GM23338 (cell line): ENCODE data around the gene PVR. TPM values are rescaled to one million over a fixed set of nuclear protein-coding genes. Genes with fewer than 3 reads are reported as not detected.

Experiments used
- ATAC-seq: fragments of 200-7000 bp; cut with Tn5 transposase; 3 replicates; pipeline ENCODE4 v1.9.1; 2020
- DNase-seq: peaks from one replicate; pipeline ENCODE4 v3.0.0-alpha.2; 2015; ENCODE audit warnings: low spot score
- H2AFZ ChIP-seq: fragments of 200-600 bp; sonication (generic); 2 replicates; pipeline ENCODE4 v1.8.0; 2016; ENCODE audit warnings: antibody characterized with exemption, mild to moderate bottlenecking, moderate library complexity
- H3F3A ChIP-seq: fragments of 200-600 bp; sonication (generic); replicated peaks from 2 replicates; pipeline ENCODE4 v1.8.0; 2017; ENCODE audit warnings: antibody characterized with exemption, mixed run types, low read depth
- H3K27ac ChIP-seq: fragments of 200-600 bp; sonication (generic); 2 replicates; pipeline ENCODE4 v1.6.1; 2016; ENCODE audit warnings: low read depth
- H3K27me3 ChIP-seq: fragments of 200-600 bp; sonication (generic); 2 replicates; pipeline ENCODE4 v1.8.0; 2016; ENCODE audit warnings: mild to moderate bottlenecking, mixed run types, moderate library complexity; ENCODE audit not compliant: insufficient read depth
- H3K36me3 ChIP-seq: fragments of 200-600 bp; sonication (generic); 2 replicates; pipeline ENCODE4 v1.8.0; 2016; ENCODE audit warnings: mild to moderate bottlenecking; ENCODE audit not compliant: insufficient read depth
- H3K4me1 ChIP-seq: fragments of 200-600 bp; sonication (generic); 2 replicates; pipeline ENCODE4 v1.8.0; 2016; ENCODE audit warnings: mild to moderate bottlenecking, moderate library complexity; ENCODE audit not compliant: insufficient read depth
- H3K4me2 ChIP-seq: fragments of 200-600 bp; sonication (generic); 2 replicates; pipeline ENCODE4 v1.7.1; 2017; ENCODE audit warnings: mixed run types
- H3K4me3 ChIP-seq: fragments of 200-600 bp; sonication (generic); 2 replicates; pipeline ENCODE4 v1.6.1; 2016; ENCODE audit warnings: mixed run types
- H3K79me2 ChIP-seq: fragments of 200-600 bp; sonication (generic); replicated peaks from 2 replicates; pipeline ENCODE4 v1.8.0; 2017; ENCODE audit warnings: mild to moderate bottlenecking; ENCODE audit not compliant: insufficient read depth
- H3K9me2 ChIP-seq: fragments of 200-600 bp; sonication (generic); 2 replicates; pipeline ENCODE4 v1.8.0; 2017; ENCODE audit not compliant: insufficient read depth
- H4K20me1 ChIP-seq: fragments of 200-600 bp; sonication (generic); replicated peaks from 2 replicates; pipeline ENCODE4 v1.8.0; 2017; ENCODE audit warnings: mild to moderate bottlenecking; ENCODE audit not compliant: insufficient read depth
- H3K27ac Mint-ChIP-seq: 2 replicates; pipeline ENCODE4 v1.8.0; 2020; ENCODE audit warnings: inconsistent platforms, mild to moderate bottlenecking, moderate library complexity, mixed read lengths
- H3K27me3 Mint-ChIP-seq: 3 replicates; pipeline ENCODE4 v1.8.0; 2022; ENCODE audit warnings: low read depth, mild to moderate bottlenecking, moderate library complexity, mixed read lengths, inconsistent platforms; ENCODE audit not compliant: insufficient read depth, poor library complexity
- H3K36me3 Mint-ChIP-seq: 3 replicates; pipeline ENCODE4 v1.8.0; 2021; ENCODE audit warnings: low read depth, mild to moderate bottlenecking, inconsistent platforms, moderate library complexity, mixed read lengths
- H3K4me1 Mint-ChIP-seq: 3 replicates; pipeline ENCODE4 v1.8.0; 2020; ENCODE audit warnings: mild to moderate bottlenecking, inconsistent platforms, mixed read lengths
- H3K4me3 Mint-ChIP-seq: 3 replicates; pipeline ENCODE4 v1.8.0; 2021; ENCODE audit warnings: moderate library complexity, mild to moderate bottlenecking, inconsistent platforms, mixed read lengths
- H3K9me3 Mint-ChIP-seq: 3 replicates; pipeline ENCODE4 v1.8.0; 2020; ENCODE audit warnings: moderate library complexity, mild to moderate bottlenecking, inconsistent platforms, mixed read lengths
- CREB1 ChIP-seq: fragments of 250-450 bp; sonication (Bioruptor Pico); IDR thresholded peaks from 2 replicates; pipeline ENCODE4 v1.5.0; 2020; ENCODE audit warnings: low read depth, mild to moderate bottlenecking, moderate library complexity
- CTCF ChIP-seq, 2 experiments: fragments of 200-600 bp in 1 of 2; sonication (generic) in 1 of 2; conservative IDR thresholded peaks; 2 replicates each; pipeline versions ENCODE4 v1.5.1 to v1.6.1; 2016 to 2017; ENCODE audit warnings: antibody characterized with exemption in 2 of 2, low read depth in 2 of 2, mild to moderate bottlenecking in 2 of 2, moderate library complexity in 1 of 2
- ETS1 ChIP-seq: IDR thresholded peaks from 2 replicates; pipeline ENCODE4 v1.6.1; 2016; ENCODE audit warnings: antibody characterized with exemption
- EZH2 ChIP-seq: fragments of 200-600 bp; sonication (generic); IDR thresholded peaks from one replicate; pipeline ENCODE4 v1.8.0; 2017; ENCODE audit warnings: antibody characterized with exemption, mild to moderate bottlenecking, low read depth; ENCODE audit not compliant: unreplicated experiment
- EZH2phosphoT487 ChIP-seq: fragments of 200-600 bp; sonication (generic); IDR thresholded peaks from one replicate; pipeline ENCODE4 v1.8.1; 2018; ENCODE audit warnings: antibody characterized with exemption; ENCODE audit not compliant: unreplicated experiment
- JUNB ChIP-seq: IDR thresholded peaks from one replicate; pipeline ENCODE4 v1.6.1; 2016; ENCODE audit warnings: antibody characterized with exemption; ENCODE audit not compliant: unreplicated experiment
- NANOG ChIP-seq: IDR thresholded peaks from 2 replicates; pipeline ENCODE4 v1.6.1; 2016; ENCODE audit warnings: antibody characterized with exemption, borderline replicate concordance
- POLR2AphosphoS5 ChIP-seq: IDR thresholded peaks from 2 replicates; pipeline ENCODE4 v1.6.1; 2016; ENCODE audit warnings: antibody characterized with exemption, low read depth
- REST ChIP-seq: IDR thresholded peaks from one replicate; pipeline ENCODE4 v1.6.1; 2018; ENCODE audit warnings: antibody characterized with exemption; ENCODE audit not compliant: unreplicated experiment
- STAT1 ChIP-seq: IDR thresholded peaks from one replicate; pipeline ENCODE4 v1.6.1; 2016; ENCODE audit warnings: antibody characterized with exemption; ENCODE audit not compliant: unreplicated experiment
- ZNF114 ChIP-seq: fragments of 250-450 bp; sonication (Bioruptor Pico); IDR thresholded peaks from 2 replicates; pipeline ENCODE4 v1.5.0; 2020; ENCODE audit warnings: mild to moderate bottlenecking, moderate library complexity
- ZNF331 ChIP-seq: fragments of 250-450 bp; sonication (Bioruptor Pico); IDR thresholded peaks from 2 replicates; pipeline ENCODE4 v1.5.0; 2020; ENCODE audit warnings: low read depth, mild to moderate bottlenecking, moderate library complexity
- ZNF462 ChIP-seq: fragments of 250-450 bp; sonication (Bioruptor Pico); IDR thresholded peaks from 2 replicates; pipeline ENCODE4 v1.5.0; 2020; ENCODE audit warnings: mild to moderate bottlenecking, moderate library complexity
- polyA plus RNA-seq: library from polyadenylated mRNA; unstranded; fragments of >200 nt; fragmentation: Nextera tagmentation; extraction: Ambion mirVana; gene quantifications from 2 replicates; pipeline ENCODE4 v1.2.1, GENCODE V29; 2016
- total RNA-seq: library from RNA; depleted of rRNA; stranded (reverse); fragments of >200 nt; shearing (Covaris generic); gene quantifications from 2 replicates; pipeline ENCODE4 v1.2.3, GENCODE V29; 2014

Gene PVR
- total and polyA plus RNA-seq, 2 experiments from 2014 or later, result 4.8 to 19.0 TPM

- Mint-ChIP-seq H3K27me3 (peaks cover 3% of the 10 kb centered on the region), H3K4me1 (peaks cover 16% of the 10 kb centered on the region), H3K27ac (no peak overlapping the region), H3K36me3 (no peaks in the 10 kb centered on the region; the same call in 2 of the 3 replicates), H3K9me3 (peaks cover 12% of the 10 kb centered on the region), H3K4me3 (no peak overlapping the region)
- peaks cover 23% of the 10 kb centered on the region for H3K4me1 ChIP-seq
- no peaks in the 10 kb centered on the region for H3K36me3 ChIP-seq
- no peaks in the 10 kb centered on the region for H3K27me3 ChIP-seq
- ATAC-seq (no peak), DNase-seq (no peak)
- TF ChIP-seq ETS1 (no peak), JUNB (no peak), STAT1 (no peak), REST (no peak), POLR2AphosphoS5 (no peak), CTCF (conservative IDR thresholded peaks at IDR 0.05; ENCODE audit: low read depth in 2 of 2) (no peak), ZNF462 (CRISPR knock-in tag) (no peak), CREB1 (CRISPR knock-in tag) (no peak), ZNF331 (CRISPR knock-in tag) (no peak), EZH2 (no peak), ZNF114 (no peak), EZH2phosphoT487 (no peak), NANOG (no peak)
- H3K27ac ChIP-seq, result no peak overlapping the region
- H3K9me2 ChIP-seq, result peaks cover 17% of the 10 kb centered on the region
- no peaks in the 10 kb centered on the region for H3K79me2 ChIP-seq
- H3K4me3 ChIP-seq, result no peak overlapping the region
- no peaks in the 10 kb centered on the region for H4K20me1 ChIP-seq
- H3F3A ChIP-seq, result peaks cover under 1% of the 10 kb centered on the region; the same call in 1 of the 2 replicates
- H2AFZ ChIP-seq, result no peak overlapping the region
- H3K4me2 ChIP-seq, result no peak overlapping the region
These were observed 44.8 kb upstream of the PVR start for GRCh38 chr19:44598880-44599279.
